Pancreas (tissue), 10 donors: ENCODE data around the gene FBXO5. TPM values are rescaled to one million over a fixed set of nuclear protein-coding genes. Genes with fewer than 3 reads are reported as not detected.
"Not testable (repeated sequence)": the region's sequence is repeated elsewhere in the genome, so short reads cannot be mapped to it uniquely, and the experiment has no call there.

ENCODE experiments used
- ATAC-seq, 4 donors: fragments of 200-7000 bp; cut with Tn5 transposase; one replicate each; pipeline versions ENCODE4 v1.8.0 to v1.9.1; 2020; ENCODE audit warnings: mild to moderate bottlenecking in 4 of 4, moderate library complexity in 4 of 4
- DNase-seq, 6 donors: peaks; one replicate each; pipeline ENCODE4 v3.0.0-alpha.2; 2020
- FAIRE-seq: peaks from 2 replicates; lab custom pipeline; 2012; peaks lifted over from hg19 to GRCh38; lab: Jason Lieb, UNC
- H3K27ac ChIP-seq, 4 donors: fragments of 200-600 bp; sonication (generic); 1 replicate in 3 of 4; 2 replicates in 1 of 4; pipeline versions ENCODE4 v1.5.0 to v1.8.0; 2020
- H3K27me3 ChIP-seq, 4 donors: fragments of 200-600 bp; one replicate each; pipeline ENCODE4 v1.8.0; 2021
- H3K36me3 ChIP-seq, 3 donors: fragments of 200-600 bp; sonication (generic) in 1 of 3; one replicate each; pipeline versions ENCODE4 v1.5.0 to v1.8.0; 2020 to 2021
- H3K4me1 ChIP-seq, 3 donors: fragments of 200-600 bp; one replicate each; pipeline ENCODE4 v1.8.0; 2021
- H3K4me3 ChIP-seq, 4 donors: fragments of 200-600 bp; sonication (generic) in 2 of 4; one replicate each; pipeline versions ENCODE4 v1.5.0 to v1.8.0; 2020 to 2021
- H3K9me3 ChIP-seq, 4 donors: fragments of 200-600 bp; one replicate each; pipeline ENCODE4 v1.8.0; 2021
- CTCF ChIP-seq, 4 donors: fragments of 200-600 bp; sonication (generic) in 3 of 4; IDR thresholded peaks; one replicate each; pipeline versions ENCODE4 v1.5.0 to v1.8.0; 2021; ENCODE audit warnings: antibody characterized with exemption in 4 of 4
- WGBS, 2 donors: extraction: QIAGEN DNeasy Blood & Tissue Kit; methylation state at CpG; one replicate each; pipeline ENCODE4 v1.1.7; 2013; 5-methylcytosine and 5-hydroxymethylcytosine counted together
- intact Hi-C, 3 donors: fragments of 100-400 bp; cut with DNase I; formaldehyde crosslinking; loops; one replicate each; pipeline versions ENCODE4 v1.11.1 to v1.14.2; 2022
- polyA plus RNA-seq, 2 donors: library from polyadenylated mRNA; stranded (reverse); fragments of 200-250 nt; gene quantifications; one replicate each; pipeline ENCODE4 v1.2.3, GENCODE V29; 2013
- total RNA-seq, 6 donors: library from RNA; stranded (reverse); fragmentation: NEBNext Ultra II Directional in 4 of 6; extraction: Animal tissue kit (Norgen Biotek cat#: 25700) in 4 of 6; gene quantifications; one replicate each; pipeline versions ENCODE4 v1.2.1 to v1.2.4, GENCODE V29; 2021 to 2023
- donor health status: healthy with polysubstance abuse.
- donor health status: DM: no; HTN: no; CAD: no; lungs with moderate emphysema.
- donor health status: DM: no; HTN: no; CAD: no.
- donor health status: control.
- donor health status: control.
- donor health status: Bipolar disorder and iron deficiency.
- donor health status: DM: yes; HTN: yes; CAD: no.
- donor health status: DM: no; HTN: no; CAD: no.
- donor health status: DM: no; HTN: no; CAD: no.
- donor health status: DM: yes; HTN: yes; CAD: no.

FBXO5 gene
- total and polyA plus RNA-seq, 8 donors: 0.57 to 3.2 (median 1.5) TPM

- Histone ChIP-seq H3K36me3 (peaks cover 0 to 26% (median 8%) of the 10 kb centered on the region in 3 donors), H3K4me1 (no peaks in the 10 kb centered on the region), H3K9me3 (no peaks in the 10 kb centered on the region), H3K4me3 (no peak overlapping the region), H3K27ac (no peak overlapping the region), H3K27me3 (no peaks in the 10 kb centered on the region)
- no peak for TF ChIP-seq CTCF (IDR thresholded peaks at IDR 0.05)
- DNase-seq: no peak
- FAIRE-seq: no peak
- ATAC-seq: no peak
- 98 to 100% methylated on average over 1 of the region's 1 CpG for WGBS, 2 donors
- intact Hi-C loops: no loop called here
Observed at GRCh38 chr6:152973916-152974315, 8.9 kb downstream of the FBXO5 start.

- no peaks in the 10 kb centered on the region for H3K4me1 ChIP-seq
- no peaks in the 10 kb centered on the region for H3K27me3 ChIP-seq
- WGBS, 2 donors: 95 to 96% methylated on average over 6 of the region's 6 CpGs
- intact Hi-C loops: no loop called here
- H3K4me3 ChIP-seq: no peak overlapping the region
- FAIRE-seq (no peak), DNase-seq (no peak), ATAC-seq (no peak)
- no peak for TF ChIP-seq CTCF (IDR thresholded peaks at IDR 0.05)
- H3K9me3 ChIP-seq: no peaks in the 10 kb centered on the region
- H3K36me3 ChIP-seq: peaks cover 0 to 26% (median 8%) of the 10 kb centered on the region in 3 donors
- no peak overlapping the region for H3K27ac ChIP-seq
Observed at GRCh38 chr6:152969688-152970418, 13.0 kb downstream of the FBXO5 start.

GRCh38 chr6:152966168-152966894 lies 16.5 kb downstream of the FBXO5 start:
- H3K9me3 ChIP-seq, FAIRE-seq, intact Hi-C loops, H3K4me1 ChIP-seq, H3K36me3 ChIP-seq, DNase-seq, ATAC-seq, H3K27ac ChIP-seq, H3K4me3 ChIP-seq, H3K27me3 ChIP-seq: not testable (repeated sequence)
- 80 to 89% methylated on average over 15 of the region's 15 CpGs for WGBS, 2 donors

- no peaks in the 10 kb centered on the region for H3K4me1 ChIP-seq
- peak in 1 of 6 donors; percentile 23 for DNase-seq
- H3K4me3 ChIP-seq: no peak overlapping the region
- no peak for TF ChIP-seq CTCF (IDR thresholded peaks at IDR 0.05)
- intact Hi-C loops: loop anchor here in 1 of 3 donors (10.0 kb wide), 1 partner anchor 95 kb away; no protein-coding TSS in a partner anchor
- ATAC-seq: no peak
- no peak overlapping the region for H3K27ac ChIP-seq
- no peaks in the 10 kb centered on the region for H3K9me3 ChIP-seq
- 78 to 85% methylated on average over 24 of the region's 24 CpGs for WGBS, 2 donors
- H3K36me3 ChIP-seq: no peaks in the 10 kb centered on the region
- no peak for FAIRE-seq
- H3K27me3 ChIP-seq: no peaks in the 10 kb centered on the region
Observed at GRCh38 chr6:152959333-152959732, 23.5 kb downstream of the FBXO5 start.

- no peak overlapping the region for H3K4me3 ChIP-seq
- no peak overlapping the region for H3K27ac ChIP-seq
- H3K9me3 ChIP-seq: no peaks in the 10 kb centered on the region
- no peaks in the 10 kb centered on the region for H3K4me1 ChIP-seq
- no peaks in the 10 kb centered on the region for H3K36me3 ChIP-seq
- no peak for ATAC-seq
- TF ChIP-seq CTCF (IDR thresholded peaks at IDR 0.05): no peak
- no peak for DNase-seq
- intact Hi-C loops: loop anchor here in 1 of 3 donors (10.0 kb wide), 1 partner anchor 93 kb away; no protein-coding TSS in a partner anchor
- no peak for FAIRE-seq
- H3K27me3 ChIP-seq: no peaks in the 10 kb centered on the region
- WGBS, 2 donors: 49 to 59% methylated on average over 1 of the region's 1 CpG
Observed at GRCh38 chr6:152957796-152958195, 25.0 kb downstream of the FBXO5 start.
